H1 (cell line): Measurements from ENCODE around the gene SPAAR. TPM values are rescaled to one million over a fixed set of nuclear protein-coding genes. Genes with fewer than 3 reads are reported as not detected.

Experiments used
- CTCF ChIA-PET: fragments of 300-600 bp; sonication (Branson Sonifier 250); formaldehyde crosslinking; loops from one replicate; lab custom pipeline; 2021; ENCODE audit not compliant: partially characterized antibody; lab: Charles Lee
- POLR2A ChIA-PET: fragments of 300-600 bp; sonication (Branson Sonifier 250); formaldehyde crosslinking; loops from one replicate; lab custom pipeline; 2021; ENCODE audit warnings: inconsistent platforms; ENCODE audit not compliant: partially characterized antibody; lab: Charles Lee
- DNase-seq, 2 experiments: peaks; one replicate each; pipeline versions ENCODE4 v3.0.0 to v3.0.0-alpha.2; 2010 to 2022; ENCODE audit warnings: low spot score in 2 of 2, low read depth in 1 of 2, mixed read lengths in 1 of 2
- FAIRE-seq: peaks from 2 replicates; lab custom pipeline; 2011; peaks lifted over from hg19 to GRCh38; lab: Jason Lieb, UNC
- H2AFZ ChIP-seq: 2 replicates; pipeline ENCODE4 v1.8.1; 2012; ENCODE audit warnings: low read length, inconsistent platforms
- H2AK5ac ChIP-seq: 2 replicates; pipeline ENCODE4 v1.6.1; 2013; ENCODE audit warnings: low read depth, low read length
- H2BK120ac ChIP-seq: replicated peaks from 2 replicates; pipeline ENCODE3; 2013; ENCODE audit warnings: low read depth, low read length, inconsistent platforms
- H2BK12ac ChIP-seq: 2 replicates; pipeline ENCODE4 v1.6.1; 2013; ENCODE audit warnings: low read depth, low read length
- H2BK15ac ChIP-seq: 2 replicates; pipeline ENCODE4 v1.6.1; 2013; ENCODE audit warnings: low read length
- H2BK20ac ChIP-seq: 2 replicates; pipeline ENCODE4 v1.6.1; 2013; ENCODE audit warnings: low read length
- H2BK5ac ChIP-seq: 2 replicates; pipeline ENCODE4 v1.6.1; 2013; ENCODE audit warnings: low read depth, low read length
- H3K14ac ChIP-seq: 2 replicates; pipeline ENCODE4 v1.6.1; 2013; ENCODE audit warnings: inconsistent platforms; ENCODE audit not compliant: insufficient read length
- H3K18ac ChIP-seq: 2 replicates; pipeline ENCODE4 v1.6.1; 2013; ENCODE audit warnings: low read length; ENCODE audit errors: extremely low read depth
- H3K23ac ChIP-seq: 2 replicates; pipeline ENCODE4 v1.6.1; 2013; ENCODE audit warnings: inconsistent platforms; ENCODE audit not compliant: insufficient read length
- H3K23me2 ChIP-seq: 2 replicates; pipeline ENCODE4 v1.6.1; 2013; ENCODE audit warnings: low read depth, low read length
- H3K27ac ChIP-seq: 2 replicates; pipeline ENCODE4 v1.6.1; 2011; ENCODE audit warnings: low read depth, low read length, inconsistent platforms
- H3K27me3 ChIP-seq, 4 experiments: replicated peaks in 1 of 4; 1 replicate in 1 of 4; 2 replicates in 3 of 4; pipeline versions ENCODE4 v1.6.1 to v1.8.1; 2011 to 2013; ENCODE audit warnings: low read length in 3 of 4, mild to moderate bottlenecking in 3 of 4, inconsistent platforms in 2 of 4, mixed read lengths in 2 of 4, moderate library complexity in 1 of 4; ENCODE audit not compliant: control insufficient read depth in 3 of 4, insufficient read depth in 3 of 4; ENCODE audit errors: extremely low read depth in 1 of 4
- H3K36me3 ChIP-seq, 4 experiments: 2 replicates each; pipeline versions ENCODE4 v1.6.1 to v1.8.1; 2011 to 2013; ENCODE audit warnings: mild to moderate bottlenecking in 4 of 4, low read length in 3 of 4, moderate library complexity in 2 of 4, control low read depth in 1 of 4, inconsistent platforms in 1 of 4; ENCODE audit not compliant: insufficient read depth in 4 of 4, control insufficient read depth in 2 of 4
- H3K4ac ChIP-seq: replicated peaks from 2 replicates; pipeline ENCODE3; 2013; ENCODE audit warnings: low read length, low read depth, mixed read lengths, inconsistent platforms; ENCODE audit not compliant: insufficient read length
- H3K4me1 ChIP-seq, 4 experiments: replicated peaks in 1 of 4; 1 replicate in 1 of 4; 2 replicates in 3 of 4; pipeline versions ENCODE4 v1.6.1 to v1.8.1; 2011 to 2013; ENCODE audit warnings: low read length in 3 of 4, inconsistent platforms in 2 of 4, mixed read lengths in 1 of 4; ENCODE audit not compliant: insufficient read depth in 4 of 4, control insufficient read depth in 3 of 4
- H3K4me2 ChIP-seq, 2 experiments: 2 replicates each; pipeline versions ENCODE4 v1.6.1 to v1.8.1; 2011 to 2013; ENCODE audit warnings: low read depth in 2 of 2, low read length in 2 of 2, control low read depth in 1 of 2, inconsistent platforms in 1 of 2, mild to moderate bottlenecking in 1 of 2; ENCODE audit not compliant: insufficient read depth in 1 of 2
- H3K4me3 ChIP-seq, 4 experiments: fragments of 200-600, 300-600 bp in 1 of 4; sonication (generic), shearing (Covaris generic), sonication (Bioruptor Twin) in 1 of 4; 2 replicates each; pipeline versions ENCODE4 v1.5.1 to v1.8.1; 2011 to 2016; ENCODE audit warnings: low read length in 4 of 4, low read depth in 3 of 4, control low read depth in 2 of 4, inconsistent platforms in 2 of 4, mild to moderate bottlenecking in 2 of 4, mixed read lengths in 1 of 4, moderate library complexity in 1 of 4; ENCODE audit not compliant: insufficient read depth in 2 of 4; ENCODE audit errors: extremely low read depth in 1 of 4
- H3K56ac ChIP-seq: replicated peaks from 2 replicates; pipeline ENCODE3; 2013; ENCODE audit warnings: low read depth, mild to moderate bottlenecking, mixed read lengths, low read length, inconsistent platforms; ENCODE audit not compliant: insufficient read length
- H3K79me1 ChIP-seq: 2 replicates; pipeline ENCODE4 v1.6.1; 2013; ENCODE audit warnings: low read depth, low read length, control low read depth
- H3K79me2 ChIP-seq, 2 experiments: 2 replicates each; pipeline versions ENCODE4 v1.6.1 to v1.8.1; 2012 to 2013; ENCODE audit warnings: low read length in 2 of 2, mild to moderate bottlenecking in 2 of 2, inconsistent platforms in 1 of 2; ENCODE audit not compliant: insufficient read depth in 2 of 2, control insufficient read depth in 1 of 2
- H3K9ac ChIP-seq, 4 experiments: replicated peaks in 1 of 4; 1 replicate in 1 of 4; 2 replicates in 3 of 4; pipeline versions ENCODE4 v1.6.1 to v1.8.1; 2011 to 2013; ENCODE audit warnings: low read depth in 3 of 4, low read length in 3 of 4, control low read depth in 2 of 4, mild to moderate bottlenecking in 2 of 4, moderate library complexity in 2 of 4, inconsistent platforms in 1 of 4; ENCODE audit errors: extremely low read depth in 1 of 4
- H3K9me3 ChIP-seq, 2 experiments: 2 replicates each; pipeline versions ENCODE4 v1.6.1 to v1.8.1; 2012 to 2013; ENCODE audit warnings: mild to moderate bottlenecking in 2 of 2, moderate library complexity in 2 of 2, control low read depth in 1 of 2, inconsistent platforms in 1 of 2, low read depth in 1 of 2, low read length in 1 of 2, mixed read lengths in 1 of 2; ENCODE audit not compliant: insufficient read depth in 2 of 2
- H4K20me1 ChIP-seq, 2 experiments: replicated peaks in 1 of 2; 2 replicates each; pipeline versions ENCODE3 to v1.8.1; 2011 to 2013; ENCODE audit warnings: inconsistent platforms in 2 of 2, low read length in 2 of 2, mild to moderate bottlenecking in 1 of 2; ENCODE audit not compliant: insufficient read depth in 2 of 2, control insufficient read depth in 1 of 2
- H4K5ac ChIP-seq: 2 replicates; pipeline ENCODE4 v1.6.1; 2013; ENCODE audit warnings: low read length, low read depth, mixed read lengths, inconsistent platforms; ENCODE audit not compliant: insufficient read length
- H4K8ac ChIP-seq: 2 replicates; pipeline ENCODE4 v1.8.0; 2013; ENCODE audit warnings: mild to moderate bottlenecking, moderate library complexity, low read length, inconsistent platforms; ENCODE audit not compliant: insufficient read depth; ENCODE audit errors: extremely low read depth
- H4K91ac ChIP-seq: replicated peaks from 2 replicates; pipeline ENCODE3; 2013; ENCODE audit warnings: low read length, mixed read lengths, inconsistent platforms; ENCODE audit not compliant: insufficient read length
- CBX8 ChIP-seq: fragments of 300-800, 300-1000 bp; sonication (generic); IDR thresholded peaks from 2 replicates; pipeline ENCODE4 v1.7.1; 2016; ENCODE audit warnings: low read depth, low read length, borderline replicate concordance
- EZH2 ChIP-seq: fragments of 200-600 bp; sonication (generic); IDR thresholded peaks from 2 replicates; pipeline ENCODE4 v1.7.1; 2012; ENCODE audit warnings: low read depth, mild to moderate bottlenecking, moderate library complexity, low read length, inconsistent platforms; ENCODE audit not compliant: severe bottlenecking
- GTF2F1 ChIP-seq: IDR thresholded peaks from 2 replicates; pipeline ENCODE4 v1.6.1; 2012; ENCODE audit warnings: low read depth, low read length, improper control_type of control experiment, borderline replicate concordance
- JUND ChIP-seq: IDR thresholded peaks from 2 replicates; pipeline ENCODE4 v1.6.1; 2011; ENCODE audit warnings: mild to moderate bottlenecking, improper control_type of control experiment, low read length
- SP4 ChIP-seq: IDR thresholded peaks from 2 replicates; pipeline ENCODE4 v1.6.1; 2012; ENCODE audit warnings: low read length, inconsistent platforms
- TEAD4 ChIP-seq: IDR thresholded peaks from 2 replicates; pipeline ENCODE4 v1.6.1; 2012; ENCODE audit warnings: low read depth, low read length, inconsistent platforms, mixed read lengths
- YY1 ChIP-seq: IDR thresholded peaks from 2 replicates; pipeline ENCODE4 v1.6.1; 2011; ENCODE audit warnings: low read depth, mild to moderate bottlenecking, low read length
- WGBS, 2 experiments: shearing (Covaris generic) in 1 of 2; methylation state at CpG; one replicate each; pipeline versions ENCODE4 v1.1.6 to v1.1.7; 2013 to 2015; ENCODE audit warnings: low lambda C conversion rate in 2 of 2, mixed read lengths in 2 of 2, inconsistent platforms in 1 of 2, low coverage in 1 of 2, missing lambda C conversion rate in 1 of 2; ENCODE audit not compliant: insufficient replicate concordance in 2 of 2, insufficient coverage in 1 of 2, insufficient read length in 1 of 2; ENCODE audit errors: extremely low coverage in 1 of 2, missing lambda C conversion rate in 1 of 2; 5-methylcytosine and 5-hydroxymethylcytosine counted together
- polyA plus RNA-seq, 7 experiments: library from polyadenylated mRNA; depleted of rRNA in 3 of 7; stranded (reverse) in 5 of 7; unstranded in 2 of 7; fragments of >200 nt in 5 of 7; fragments of 200-250 nt in 2 of 7; gene quantifications; 1 replicate in 5 of 7; 2 replicates in 1 of 7; 4 replicates in 1 of 7; pipeline versions ENCODE4 v1.2.1 to v1.2.3, GENCODE V29; 2011 to 2013; ENCODE audit warnings: missing spikeins in 2 of 7, mixed read lengths in 2 of 7
- total RNA-seq: library from RNA; stranded (reverse); fragmentation: NEBNext Ultra II Directional; extraction: Animal tissue kit (Norgen Biotek cat#: 25700); gene quantifications from 2 replicates; pipeline ENCODE4 v1.2.1, GENCODE V29; 2021

The SPAAR gene
- total and polyA plus RNA-seq, 2 of the 8 experiments (the other 6 are each of a cell fraction or from before 2014, with no cell fraction given): 0.27 TPM; not detected in 1

DNA sequence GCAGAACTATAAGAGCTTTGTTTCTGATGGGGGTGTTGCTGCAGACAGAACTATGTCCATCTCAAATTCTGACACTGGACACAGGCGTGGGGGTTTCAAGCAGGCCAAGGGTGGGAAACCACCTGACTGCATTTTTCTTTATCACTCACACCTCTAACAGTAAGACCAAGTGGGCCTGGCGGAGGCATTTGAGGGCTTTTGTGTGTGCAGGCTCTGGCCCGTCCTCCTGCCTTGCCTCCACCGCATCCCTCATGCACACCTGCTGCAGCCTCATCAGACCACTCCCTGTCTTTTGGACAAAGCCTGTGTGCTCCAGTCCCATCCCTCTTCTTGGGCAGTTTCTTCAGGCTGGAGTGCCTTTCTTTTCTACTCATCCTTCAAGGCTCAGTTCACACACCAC is 47.0 kb upstream of the SPAAR start:
- Histone ChIP-seq H3K4ac (no peak overlapping the region), H2BK5ac (no peak overlapping the region), H3K4me3 (no peak overlapping the region), H2BK20ac (no peak overlapping the region), H3K56ac (no peak overlapping the region), H3K18ac (no peak overlapping the region), H3K23me2 (no peaks in the 10 kb centered on the region; the same call in 1 of the 2 replicates), H4K8ac (no peak overlapping the region), H2BK15ac (no peak overlapping the region), H2BK120ac (no peak overlapping the region), H2AK5ac (no peak overlapping the region), H3K79me1 (no peaks in the 10 kb centered on the region), H3K9ac (no peak overlapping the region), H3K36me3 (no peaks in the 10 kb centered on the region), H4K91ac (no peak overlapping the region), H2AFZ (no peak overlapping the region), H3K79me2 (no peaks in the 10 kb centered on the region), H3K14ac (no peak overlapping the region), H4K5ac (no peak overlapping the region), H4K20me1 (peaks cover 0 to 2% of the 10 kb centered on the region in 2 experiments), H2BK12ac (no peak overlapping the region), H3K4me1 (no peaks in the 10 kb centered on the region), H3K27me3 (peaks cover 0 to 2% (median 0%) of the 10 kb centered on the region in 4 experiments; a peak in 1 of 7 replicates), H3K23ac (no peak overlapping the region), H3K27ac (no peak overlapping the region), H3K4me2 (no peak overlapping the region), H3K9me3 (no peaks in the 10 kb centered on the region)
- TF ChIP-seq TEAD4: no peak
- TF ChIP-seq CBX8: no peak
- no peak for TF ChIP-seq YY1
- no peak for TF ChIP-seq JUND
- TF ChIP-seq SP4: no peak
- no peak for TF ChIP-seq GTF2F1
- no peak for TF ChIP-seq EZH2
- 85% methylated on average over 4 of the region's 4 CpGs; no CpG with 5 or more reads in 1 of the 2 experiments for WGBS, 2 experiments
- FAIRE-seq (no peak), DNase-seq (no peak)
- CTCF ChIA-PET: interaction anchor here (1.1 to 5.3 kb wide), 7 partner anchors 9 to 40 kb away, joined by 3 to 25 read pairs (median 5); no protein-coding TSS in a partner anchor
- POLR2A ChIA-PET: interaction anchor here (0.9 to 7.4 kb wide), 2 partner anchors 16 to 51 kb away, joined by 3 to 43 read pairs; partner anchors contain the start of gene SPAG8
